SIG-M5 treated with dmso at 0.1 percent for 504 hours (cell line): Measurements from ENCODE around the gene CEL.

Source experiments
- DNase-seq: peaks from one replicate; lab custom pipeline; 2025; ENCODE audit not compliant: unreplicated experiment; lab: John Stamatoyannopoulos, UW

The CEL gene

GRCh38 chr9:133114886-133115603 lies 53.3 kb downstream of the CEL start:
- DNase-seq, result no peak

DNA sequence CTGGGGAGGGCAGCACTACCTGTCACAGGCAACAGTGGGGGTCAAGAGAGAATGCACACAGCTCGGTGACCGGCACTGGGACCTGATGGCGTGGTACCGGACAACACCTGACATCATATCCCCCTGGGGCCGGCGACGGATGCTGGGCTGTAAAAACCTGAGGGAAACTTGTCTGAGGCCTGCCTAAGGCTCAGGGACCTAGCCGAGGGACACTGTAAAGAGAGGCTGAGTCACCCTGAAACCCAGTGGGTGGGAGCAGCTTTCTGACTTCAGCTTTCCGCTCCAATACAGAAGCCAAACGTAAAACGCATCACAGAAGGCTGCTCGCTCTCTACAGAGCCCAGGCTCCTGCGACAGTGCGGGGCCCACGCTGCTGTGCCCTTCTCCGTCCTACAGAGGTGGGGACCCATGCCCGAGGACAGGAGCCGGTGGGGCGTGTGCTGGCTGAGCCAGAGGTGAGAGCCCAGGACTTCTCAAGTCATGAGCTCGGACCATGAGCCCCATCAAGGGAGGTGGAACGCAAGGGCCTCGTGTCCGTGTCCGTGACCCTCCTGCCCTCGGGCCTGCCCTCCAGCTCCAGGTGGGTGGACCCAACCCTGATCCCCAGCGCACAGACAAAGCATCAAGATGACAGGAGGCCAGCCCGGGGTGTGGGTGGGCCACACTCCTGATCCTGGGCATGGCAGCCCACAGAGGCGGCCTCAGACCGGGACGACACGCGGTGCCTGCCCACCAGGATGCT lies 54.0 kb downstream of the CEL start:
- peak; percentile 22 for DNase-seq

DNA sequence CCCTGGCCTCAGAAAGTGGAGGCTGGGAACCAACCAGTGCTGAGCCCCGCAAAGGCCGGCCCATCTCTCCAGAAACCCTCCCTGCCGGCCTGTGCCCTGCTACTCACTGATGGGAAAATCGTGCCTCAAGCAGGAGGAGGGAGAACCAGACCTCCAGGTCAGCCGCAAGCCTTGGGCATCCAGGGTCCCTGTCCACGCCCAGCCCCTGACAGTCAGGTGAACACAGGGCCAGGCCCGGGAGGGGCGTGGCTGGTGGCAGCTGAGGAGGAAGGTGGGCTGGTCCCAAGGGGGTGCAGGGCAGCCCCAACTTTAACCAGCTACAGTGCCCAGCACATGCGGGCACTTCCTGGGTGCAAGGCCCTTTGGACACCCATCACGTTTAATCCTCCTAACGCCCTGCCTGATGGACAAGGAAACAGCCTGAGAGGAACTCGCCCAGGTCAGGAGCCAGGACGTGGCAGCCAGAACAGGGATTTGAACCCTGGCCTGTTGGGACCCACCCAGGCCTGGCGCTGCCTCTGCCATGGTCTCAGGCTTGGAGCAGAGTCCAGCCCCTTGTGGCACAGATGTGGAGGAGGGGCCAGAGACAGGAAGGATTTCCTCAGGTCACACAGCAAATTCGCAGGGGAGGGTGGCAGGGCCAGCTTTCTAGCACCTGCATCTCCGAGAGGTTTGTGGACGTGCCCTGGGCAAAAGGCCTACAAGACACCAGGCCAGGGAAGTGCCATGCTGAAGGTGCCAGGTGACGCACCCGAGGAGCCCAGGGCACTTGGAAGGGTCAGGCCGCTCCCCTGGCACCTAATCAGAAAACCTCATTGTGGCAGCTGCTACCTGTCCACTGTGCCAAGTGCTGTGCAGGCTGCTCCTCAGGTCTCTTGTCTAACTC lies 54.8 kb downstream of the CEL start:
- DNase-seq, result no peak

DNA sequence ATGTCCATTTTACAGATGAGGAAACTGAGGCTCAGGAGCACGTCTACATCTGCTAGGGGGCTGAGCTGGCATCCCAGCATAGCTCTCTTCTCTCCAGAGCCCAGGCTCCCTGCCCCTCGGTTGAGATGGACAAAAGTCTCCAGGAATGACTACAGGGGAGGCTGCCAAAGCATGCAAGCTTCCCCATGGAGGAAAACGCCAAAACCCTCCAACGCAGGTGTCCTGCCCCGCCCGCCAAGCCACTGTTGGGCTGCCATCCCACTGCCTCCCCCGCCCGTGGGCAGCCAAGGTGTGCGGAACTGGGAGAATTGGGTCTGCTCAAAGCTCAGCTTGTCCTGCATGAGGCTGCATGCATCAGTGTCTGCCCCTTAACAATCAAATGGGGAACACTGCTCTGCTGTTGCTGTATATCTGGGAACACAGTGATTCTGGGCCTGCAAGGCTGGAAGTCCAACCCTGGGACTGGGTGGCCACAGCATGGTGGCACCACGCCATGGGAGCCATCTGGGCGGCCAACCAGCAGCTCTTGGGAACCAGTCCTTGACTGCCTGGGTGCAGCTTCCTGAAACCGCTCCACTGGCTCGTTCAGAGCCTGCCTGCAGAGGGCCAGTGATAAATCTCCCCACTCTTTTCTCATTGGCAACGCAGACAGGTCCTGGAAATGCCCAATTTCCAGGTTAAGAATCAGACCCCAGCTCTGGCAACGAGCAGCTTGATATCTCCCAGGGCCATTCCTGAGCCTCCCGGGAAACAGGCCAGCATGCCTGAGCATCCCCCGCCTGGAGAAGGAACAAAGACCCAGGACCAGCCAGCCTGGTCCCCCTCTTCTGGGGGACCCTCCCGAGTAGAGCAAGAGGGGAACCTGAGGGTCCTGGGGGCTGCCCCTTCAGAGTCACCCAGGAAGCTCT lies 55.7 kb downstream of the CEL start:
- DNase-seq, result no peak

GRCh38 chr9:133118179-133118520 lies 56.4 kb downstream of the CEL start:
- DNase-seq, result no peak

- no peak for DNase-seq
Measured at GRCh38 chr9:133118568-133118967, 56.8 kb downstream of the CEL start.

DNA sequence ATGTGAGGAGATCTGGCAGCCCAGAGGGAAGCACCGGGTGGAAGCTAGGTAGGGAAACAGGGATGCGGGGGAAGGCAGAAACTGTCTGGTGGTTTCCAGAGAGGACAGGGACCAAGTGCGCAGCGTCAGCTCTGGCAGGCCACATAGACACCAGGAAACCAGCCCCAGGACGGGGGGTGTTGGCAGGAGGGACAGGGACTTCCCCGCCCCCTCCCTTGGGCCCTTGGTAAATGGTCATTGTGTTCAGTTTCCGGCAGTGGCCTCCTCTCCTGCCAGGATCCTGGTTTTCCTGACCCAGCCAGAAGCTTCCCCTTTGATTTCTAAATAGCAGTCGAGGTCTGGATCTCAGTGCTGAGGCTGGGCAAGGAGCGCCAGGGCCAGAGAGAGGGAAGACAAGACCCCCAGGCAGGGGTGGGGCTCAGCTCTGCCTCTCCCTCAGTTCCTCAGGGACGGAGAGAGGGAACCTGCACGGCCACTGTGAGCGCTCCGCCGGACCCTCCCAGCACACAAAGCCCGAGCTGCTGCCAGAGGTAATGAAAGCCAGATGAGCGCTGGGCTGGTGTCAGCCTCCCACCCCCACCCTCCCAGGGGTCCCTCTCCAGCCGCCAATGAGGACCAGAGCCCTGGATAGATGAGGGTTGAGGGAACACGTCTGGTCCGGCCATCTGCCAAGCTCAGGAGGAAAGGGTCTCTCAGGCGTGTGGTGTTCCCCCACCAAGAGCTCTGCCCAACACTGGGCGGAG lies 57.5 kb downstream of the CEL start:
- DNase-seq, result no peak

DNA sequence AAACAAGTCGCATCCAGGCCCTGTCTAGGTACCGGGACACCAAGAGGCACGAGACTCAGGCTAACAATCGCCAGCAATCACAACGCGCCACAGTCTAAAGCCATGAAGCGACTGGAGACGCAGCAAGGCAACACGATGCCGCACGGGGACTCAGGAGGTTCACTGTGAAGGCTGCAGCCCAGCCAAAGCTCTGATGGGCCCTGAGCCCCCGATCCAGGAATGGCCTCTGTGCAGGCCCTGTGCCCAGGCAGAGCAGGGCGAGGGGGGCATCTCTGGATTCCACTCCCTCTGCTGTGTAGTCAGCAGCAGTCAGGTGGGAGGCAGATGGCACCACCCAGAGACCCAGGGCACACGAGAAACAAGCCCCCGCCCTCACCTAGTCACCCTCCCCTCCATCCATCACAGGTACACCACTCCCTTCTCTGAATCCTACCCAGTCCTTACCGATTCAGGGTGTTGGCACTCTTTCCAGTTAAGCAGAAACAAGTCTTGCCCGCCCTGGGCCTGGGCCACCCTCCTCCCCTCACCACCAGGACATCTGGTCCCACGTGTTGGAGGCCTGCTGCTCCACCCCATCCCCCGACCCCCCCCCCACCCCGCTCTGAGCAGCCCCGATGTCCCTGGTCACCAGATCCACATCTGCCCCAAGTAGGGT lies 58.2 kb downstream of the CEL start:
- no peak for DNase-seq

GRCh38 chr9:133120501-133121197 lies 58.9 kb downstream of the CEL start:
- DNase-seq, result no peak
